Measurements from ENCODE around the gene TBC1D8B.

The TBC1D8B gene

DNA sequence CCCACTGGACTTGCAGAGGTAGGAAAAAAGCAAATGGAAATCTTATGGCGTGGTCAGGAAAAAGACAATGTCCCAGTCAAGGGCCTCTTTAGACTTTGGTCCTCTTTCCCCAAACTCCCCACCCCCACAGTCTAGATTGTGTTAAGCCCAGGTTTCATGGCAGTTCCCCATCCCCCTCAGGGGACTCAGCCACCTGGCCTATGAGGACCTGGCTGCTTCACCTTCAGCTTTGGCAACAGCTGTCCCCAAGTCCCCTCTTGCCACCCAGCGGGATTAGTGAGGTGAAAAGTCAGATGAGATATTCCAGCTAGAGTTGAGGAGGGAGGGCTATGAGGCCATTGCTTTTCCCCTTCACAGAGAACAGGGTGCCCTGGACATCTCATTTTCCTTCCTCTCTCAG lies 100.2 kb downstream of the TBC1D8B start:
- H3K27me3 ChIP-seq (ENCODE audit: control insufficient read depth, low read length): no peaks in the 10 kb centered on the region
- no peaks in the 10 kb centered on the region for H3K79me2 ChIP-seq (ENCODE audit: control insufficient read depth, low read length)
- no peaks in the 10 kb centered on the region for H4K20me1 ChIP-seq (ENCODE audit: control insufficient read depth, insufficient read depth, low read depth, low read length)
- no peaks in the 10 kb centered on the region for H3K9me3 ChIP-seq (ENCODE audit: control insufficient read depth, insufficient read depth, low read length)
- no peak overlapping the region for H3K4me2 ChIP-seq (ENCODE audit: low read length)
- H3F3A ChIP-seq (ENCODE audit: control insufficient read depth, insufficient read depth): no peaks in the 10 kb centered on the region
- no peaks in the 10 kb centered on the region for H3K4me1 ChIP-seq (ENCODE audit: control insufficient read depth, low read length)
- no peak overlapping the region for H3K27ac ChIP-seq (ENCODE audit: low read depth, low read length)
- H3K9me2 ChIP-seq (replicated peaks; ENCODE audit: control insufficient read depth, low read length): no peaks in the 10 kb centered on the region
- no peak for TF ChIP-seq EZH2phosphoT487 (IDR thresholded peaks at IDR 0.05; ENCODE audit: borderline replicate concordance, low read length)
- TF ChIP-seq, protein P1, sequence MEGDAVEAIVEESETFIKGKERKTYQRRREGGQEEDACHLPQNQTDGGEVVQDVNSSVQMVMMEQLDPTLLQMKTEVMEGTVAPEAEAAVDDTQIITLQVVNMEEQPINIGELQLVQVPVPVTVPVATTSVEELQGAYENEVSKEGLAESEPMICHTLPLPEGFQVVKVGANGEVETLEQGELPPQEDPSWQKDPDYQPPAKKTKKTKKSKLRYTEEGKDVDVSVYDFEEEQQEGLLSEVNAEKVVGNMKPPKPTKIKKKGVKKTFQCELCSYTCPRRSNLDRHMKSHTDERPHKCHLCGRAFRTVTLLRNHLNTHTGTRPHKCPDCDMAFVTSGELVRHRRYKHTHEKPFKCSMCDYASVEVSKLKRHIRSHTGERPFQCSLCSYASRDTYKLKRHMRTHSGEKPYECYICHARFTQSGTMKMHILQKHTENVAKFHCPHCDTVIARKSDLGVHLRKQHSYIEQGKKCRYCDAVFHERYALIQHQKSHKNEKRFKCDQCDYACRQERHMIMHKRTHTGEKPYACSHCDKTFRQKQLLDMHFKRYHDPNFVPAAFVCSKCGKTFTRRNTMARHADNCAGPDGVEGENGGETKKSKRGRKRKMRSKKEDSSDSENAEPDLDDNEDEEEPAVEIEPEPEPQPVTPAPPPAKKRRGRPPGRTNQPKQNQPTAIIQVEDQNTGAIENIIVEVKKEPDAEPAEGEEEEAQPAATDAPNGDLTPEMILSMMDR (IDR thresholded peaks at IDR 0.05; ENCODE audit: low read depth, low read length, poor library complexity, severe bottlenecking): no peak
- H3K36me3 ChIP-seq (ENCODE audit: control insufficient read depth, low read length): no peaks in the 10 kb centered on the region
- H3K4me3 ChIP-seq (ENCODE audit: low read length): no peak overlapping the region

DNA sequence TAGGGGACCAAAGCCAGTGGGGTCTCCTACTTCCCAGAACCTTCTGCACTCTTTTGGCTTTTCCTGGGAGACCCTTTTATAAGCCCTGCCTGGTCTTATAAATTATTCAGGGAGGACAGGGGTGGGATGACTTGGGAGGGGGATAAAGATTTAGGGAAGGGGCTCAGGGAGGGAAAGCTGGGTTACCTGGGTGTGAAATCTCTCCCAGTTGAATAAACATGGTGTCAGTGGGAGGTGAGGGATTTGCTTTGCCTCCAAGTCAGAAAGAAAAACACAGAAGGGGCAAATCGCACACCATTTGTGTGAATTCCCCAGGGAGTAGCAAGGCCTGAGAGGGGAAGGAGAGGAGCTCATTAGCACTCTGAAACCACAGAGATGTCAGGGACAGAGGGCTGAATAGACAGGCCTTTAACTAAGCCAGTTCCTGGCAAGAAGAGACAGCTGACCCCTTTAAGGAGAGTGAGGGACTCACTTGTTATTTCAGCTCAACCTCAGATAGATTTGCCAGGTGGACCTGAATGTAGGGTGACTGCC lies 100.9 kb downstream of the TBC1D8B start, which contains the start of gene RIPPLY1:
RIPPLY1 (minus strand) TSS at position 51 of the 534 bp plus-strand sequence. CDS start 54 bp downstream, outside the sequence.
- Histone ChIP-seq H3K4me1 (ENCODE audit: control insufficient read depth, low read length) (no peaks in the 10 kb centered on the region), H3K4me2 (ENCODE audit: low read length) (no peak within 1 kb of the TSS), H3K27me3 (ENCODE audit: control insufficient read depth, low read length) (no peaks in the 10 kb centered on the region), H3K36me3 (ENCODE audit: control insufficient read depth, low read length) (no peaks in the 10 kb centered on the region), H3K4me3 (ENCODE audit: low read length) (no peak within 1 kb of the TSS), H3K79me2 (ENCODE audit: control insufficient read depth, low read length) (no peaks in the 10 kb centered on the region), H4K20me1 (ENCODE audit: control insufficient read depth, insufficient read depth, low read depth, low read length) (no peaks in the 10 kb centered on the region), H3K9me2 (replicated peaks; ENCODE audit: control insufficient read depth, low read length) (no peaks in the 10 kb centered on the region), H3K9me3 (ENCODE audit: control insufficient read depth, insufficient read depth, low read length) (no peaks in the 10 kb centered on the region), H3K27ac (ENCODE audit: low read depth, low read length) (no peak within 1 kb of the TSS), H3F3A (ENCODE audit: control insufficient read depth, insufficient read depth) (no peaks in the 10 kb centered on the region)
- TF ChIP-seq, protein P1 (IDR thresholded peaks at IDR 0.05; ENCODE audit: low read depth, low read length, poor library complexity, severe bottlenecking): no peak
- TF ChIP-seq EZH2phosphoT487 (IDR thresholded peaks at IDR 0.05; ENCODE audit: borderline replicate concordance, low read length): no peak

DNA sequence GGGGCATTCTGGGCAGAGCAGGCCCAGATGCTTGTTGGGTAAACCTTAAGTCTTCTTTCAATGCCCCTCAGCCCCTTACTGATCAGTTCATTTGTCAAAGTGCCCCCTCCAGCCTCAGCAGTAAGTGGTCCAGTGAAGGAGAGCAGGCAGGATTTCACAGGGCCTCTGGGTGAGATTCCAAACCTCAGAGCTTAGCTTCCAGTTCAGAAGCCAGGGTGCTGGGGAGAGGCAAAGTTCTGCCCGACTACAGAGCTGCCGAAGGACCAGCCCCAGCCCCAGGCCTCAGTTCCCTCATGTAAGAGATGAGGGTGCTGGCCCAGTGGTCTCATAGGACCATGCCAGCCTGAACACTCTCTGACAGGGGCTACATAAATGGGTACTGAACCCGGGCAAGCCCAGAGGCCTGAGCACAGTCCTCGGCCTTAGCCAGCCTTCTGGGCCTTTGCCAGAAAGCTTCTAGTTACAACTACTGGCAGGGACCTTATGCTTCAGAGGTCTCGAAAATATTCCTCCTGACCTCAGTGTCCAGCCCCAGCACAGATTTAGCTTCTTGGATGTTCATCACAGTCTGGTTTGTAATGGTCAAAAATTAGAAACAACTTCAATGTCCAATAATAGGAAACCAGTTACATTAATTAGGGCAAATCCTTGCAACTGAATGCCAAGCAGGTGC lies 101.5 kb downstream of the TBC1D8B start:
- H3K4me2 ChIP-seq (ENCODE audit: low read length): no peak overlapping the region
- H3F3A ChIP-seq (ENCODE audit: control insufficient read depth, insufficient read depth): no peaks in the 10 kb centered on the region
- TF ChIP-seq, protein P1 (IDR thresholded peaks at IDR 0.05; ENCODE audit: low read depth, low read length, poor library complexity, severe bottlenecking): no peak
- no peak for TF ChIP-seq EZH2phosphoT487 (IDR thresholded peaks at IDR 0.05; ENCODE audit: borderline replicate concordance, low read length)
- H3K36me3 ChIP-seq (ENCODE audit: control insufficient read depth, low read length): no peaks in the 10 kb centered on the region
- H3K4me1 ChIP-seq (ENCODE audit: control insufficient read depth, low read length): no peaks in the 10 kb centered on the region
- no peaks in the 10 kb centered on the region for H3K79me2 ChIP-seq (ENCODE audit: control insufficient read depth, low read length)
- H3K9me2 ChIP-seq (replicated peaks; ENCODE audit: control insufficient read depth, low read length): no peaks in the 10 kb centered on the region
- H3K9me3 ChIP-seq (ENCODE audit: control insufficient read depth, insufficient read depth, low read length): no peaks in the 10 kb centered on the region
- no peaks in the 10 kb centered on the region for H3K27me3 ChIP-seq (ENCODE audit: control insufficient read depth, low read length)
- H3K4me3 ChIP-seq (ENCODE audit: low read length): no peak overlapping the region
- H4K20me1 ChIP-seq (ENCODE audit: control insufficient read depth, insufficient read depth, low read depth, low read length): no peaks in the 10 kb centered on the region
- H3K27ac ChIP-seq (ENCODE audit: low read depth, low read length): no peak overlapping the region
